GM19397 (cell line): ENCODE results near the gene PTGES2.

Source experiments
- ATAC-seq: cut with Tn5 transposase; IDR thresholded peaks from one replicate; pipeline ENCODE4 v1.9.1; 2021; ENCODE audit warnings: mild to moderate bottlenecking, moderate library complexity; ENCODE audit not compliant: unreplicated experiment

Gene PTGES2

GRCh38 chr9:128153947-128154695 lies 26.6 kb upstream of the PTGES2 start:
- no peak for ATAC-seq

GRCh38 chr9:128153060-128153946 lies 25.8 kb upstream of the PTGES2 start:
- no peak for ATAC-seq

- no peak for ATAC-seq
Measured at GRCh38 chr9:128152133-128153059, 24.9 kb upstream of the PTGES2 start.

DNA sequence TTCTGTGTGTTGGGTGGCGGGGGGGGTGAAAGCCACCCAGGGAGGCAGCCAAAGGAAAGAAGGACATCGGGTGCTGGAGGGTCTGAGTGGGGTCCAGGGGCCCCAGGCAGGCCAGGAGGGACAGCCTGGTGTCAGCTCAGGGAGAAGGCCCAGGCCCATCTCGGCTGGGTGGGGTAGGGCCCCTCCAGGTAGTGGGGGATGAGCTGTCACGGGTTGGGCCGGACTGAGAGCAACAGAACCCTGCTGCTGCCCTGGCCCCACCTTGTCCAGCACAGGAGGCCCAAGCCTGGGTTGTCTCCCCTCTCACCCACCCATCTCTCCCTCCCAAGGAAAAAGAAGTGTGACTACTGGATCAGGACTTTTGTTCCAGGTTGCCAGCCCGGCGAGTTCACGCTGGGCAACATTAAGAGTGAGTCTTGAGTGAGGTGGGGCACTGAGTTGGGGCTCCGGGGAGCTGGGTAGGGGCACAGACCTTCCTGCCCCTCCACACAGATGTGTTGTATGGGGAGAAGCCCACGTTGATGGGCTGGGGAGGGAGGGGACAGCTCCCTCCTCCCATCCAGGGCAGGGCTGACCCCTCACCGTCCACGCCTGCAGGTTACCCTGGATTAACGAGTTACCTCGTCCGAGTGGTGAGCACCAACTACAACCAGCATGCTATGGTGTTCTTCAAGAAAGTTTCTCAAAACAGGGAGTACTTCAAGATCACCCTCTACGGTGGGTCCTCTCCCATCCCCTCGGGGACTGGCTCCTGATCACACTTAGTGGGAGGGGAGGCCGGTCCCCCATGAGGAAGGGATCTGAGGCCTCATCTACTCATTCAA lies 24.0 kb upstream of the PTGES2 start:
- ATAC-seq: no peak

- no peak for ATAC-seq
Measured at GRCh38 chr9:128150594-128151308, 23.2 kb upstream of the PTGES2 start.

DNA sequence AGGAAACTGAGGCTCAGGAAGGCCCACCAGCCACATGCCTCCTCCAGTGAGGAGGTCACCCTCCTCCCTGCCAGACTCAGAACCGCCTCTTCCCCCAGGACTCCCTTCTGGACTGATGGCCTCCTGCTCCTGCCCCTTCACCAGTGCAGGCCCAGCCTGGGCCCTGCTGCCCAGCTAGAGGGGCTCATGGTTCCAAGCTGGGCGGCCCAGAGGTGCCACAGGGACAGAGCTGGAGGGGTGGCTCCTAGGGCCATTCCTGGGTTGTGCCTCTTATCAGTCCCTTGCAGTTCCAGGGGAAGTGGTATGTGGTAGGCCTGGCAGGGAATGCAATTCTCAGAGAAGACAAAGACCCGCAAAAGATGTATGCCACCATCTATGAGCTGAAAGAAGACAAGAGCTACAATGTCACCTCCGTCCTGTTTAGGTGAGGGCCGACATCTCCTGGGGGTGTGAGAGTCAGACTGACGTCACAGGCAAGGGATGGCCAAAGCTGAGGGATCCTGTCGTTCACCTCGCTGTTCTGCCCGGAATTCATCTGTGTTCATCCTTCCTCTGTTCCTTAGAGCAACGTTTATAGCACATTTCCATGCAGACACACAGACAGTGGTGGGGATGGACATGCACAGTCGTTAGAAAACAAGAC lies 22.5 kb upstream of the PTGES2 start:
- ATAC-seq: no peak

- ATAC-seq: no peak
Measured at GRCh38 chr9:128149001-128149701, 21.6 kb upstream of the PTGES2 start, which contains the start of gene LCN2. Gene LCN2 (plus strand): TSS chr9:128149453. CDS start chr9:128149526, 73 bp downstream.

- ATAC-seq: no peak
Measured at GRCh38 chr9:128148509-128149000, 21.0 kb upstream of the PTGES2 start.

DNA sequence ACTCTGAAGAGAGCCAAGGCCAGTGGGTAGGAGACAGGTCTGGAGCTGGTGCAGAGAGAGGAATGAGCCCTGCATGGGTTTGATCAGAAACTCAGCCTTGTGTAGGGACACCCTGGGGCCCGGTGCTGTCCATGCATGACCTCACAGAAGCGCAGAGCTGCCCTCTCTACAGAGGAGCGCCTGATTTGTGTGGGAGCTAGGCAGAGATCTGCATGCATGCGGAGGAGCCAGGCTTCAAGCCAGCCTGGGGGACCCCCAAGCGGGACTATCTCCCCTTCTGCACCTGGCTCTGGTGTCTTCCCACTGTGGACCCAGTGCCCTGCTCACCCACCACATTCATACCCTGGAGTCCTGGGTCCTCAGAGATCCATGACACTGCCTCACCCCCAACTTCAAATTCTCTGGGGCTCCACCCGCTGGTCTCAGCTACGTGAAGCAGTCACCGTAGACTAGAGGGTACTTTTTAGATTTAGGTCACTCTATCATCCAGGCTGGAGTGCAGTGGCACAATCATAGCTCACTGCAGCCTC lies 19.1 kb upstream of the PTGES2 start:
- ATAC-seq: no peak

DNA sequence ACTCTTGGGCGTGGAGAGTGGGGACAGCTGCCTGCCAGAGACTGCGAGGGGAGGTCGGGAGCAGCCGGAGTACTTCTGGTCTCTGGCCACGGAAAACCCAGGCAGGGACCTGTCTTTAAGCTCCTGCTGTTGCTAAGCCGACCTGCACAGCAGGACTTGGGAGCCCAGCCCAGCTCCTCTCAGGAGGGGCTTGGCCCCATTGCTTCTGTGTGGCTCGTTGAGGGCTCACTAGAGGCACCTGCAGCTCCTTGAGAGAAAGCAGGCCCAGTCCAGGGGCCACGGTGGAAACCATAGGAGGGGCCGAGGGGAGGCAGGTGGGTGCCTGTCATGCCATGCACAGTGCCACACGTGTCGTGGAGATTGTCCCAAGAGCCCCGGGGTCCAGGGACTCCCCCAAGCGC lies 18.4 kb upstream of the PTGES2 start:
- no peak for ATAC-seq

- no peak for ATAC-seq
Measured at GRCh38 chr9:128145536-128145935, 18.0 kb upstream of the PTGES2 start.

DNA sequence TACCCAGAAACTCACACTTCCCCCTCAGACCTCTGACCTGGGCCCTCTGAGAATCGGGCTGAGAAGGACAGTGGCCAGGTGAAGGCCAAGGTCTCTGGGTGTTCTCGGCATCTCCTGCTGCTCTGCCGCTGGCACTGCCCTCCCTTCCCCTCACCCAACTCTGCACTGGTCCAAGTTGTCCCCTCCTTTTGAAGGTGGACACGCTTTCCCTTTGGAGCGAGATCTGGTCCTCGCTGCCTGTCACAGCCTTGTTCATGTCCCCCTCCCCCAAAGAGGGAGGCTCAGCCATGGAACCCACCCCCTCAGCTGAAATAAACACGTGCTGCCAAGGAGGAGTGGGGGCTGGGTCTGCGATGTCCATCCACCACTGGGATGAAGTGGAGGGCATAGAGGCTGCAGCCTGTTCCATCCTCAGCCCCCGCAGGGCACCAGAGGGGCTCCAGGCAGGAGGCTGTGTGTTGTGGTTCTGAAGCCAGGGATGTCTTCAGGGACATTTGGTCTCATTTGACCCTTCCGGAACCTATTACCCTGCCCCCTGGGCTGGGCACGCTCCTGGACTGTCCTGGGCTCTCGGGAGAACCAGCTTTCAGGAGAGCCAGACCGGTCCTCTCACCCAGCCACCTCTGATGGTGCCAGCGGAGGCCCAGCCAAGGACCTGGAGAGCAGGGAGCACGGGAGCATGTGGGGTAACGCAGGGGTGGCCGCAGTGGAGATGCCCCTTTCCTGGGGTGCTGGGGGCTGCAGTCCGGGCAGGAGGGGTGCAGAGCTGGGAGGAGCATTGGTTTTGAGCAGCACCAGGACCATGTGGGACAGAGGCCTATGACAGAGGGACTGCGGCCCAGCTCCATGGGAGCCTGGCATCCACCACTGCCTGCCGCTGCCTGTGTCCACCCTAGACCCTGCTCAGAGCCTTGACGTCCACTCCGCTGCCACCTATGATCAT lies 17.0 kb upstream of the PTGES2 start:
- ATAC-seq: no peak

GRCh38 chr9:128143525-128144238 lies 16.2 kb upstream of the PTGES2 start:
- no peak for ATAC-seq

DNA sequence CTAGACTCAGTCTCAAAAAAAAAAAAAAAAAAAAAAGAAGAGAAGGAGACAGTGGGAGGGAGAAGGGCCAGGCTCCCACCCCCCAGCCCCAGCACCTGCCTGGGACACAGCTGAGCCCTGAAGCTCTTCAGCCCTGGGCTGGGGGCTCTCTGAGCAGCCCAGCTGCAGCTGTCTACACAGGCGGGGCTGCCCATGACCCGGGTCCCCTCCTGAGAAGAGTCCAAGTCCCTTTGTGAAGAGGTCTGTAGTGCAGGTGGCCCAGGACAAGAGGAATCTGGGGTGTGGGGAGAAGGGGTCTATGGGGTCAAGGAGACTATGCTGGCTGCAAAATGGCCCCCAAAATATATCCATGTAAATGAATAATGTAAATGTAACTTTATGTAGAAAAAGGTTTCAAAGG lies 15.1 kb upstream of the PTGES2 start:
- ATAC-seq: no peak

GRCh38 chr9:128142061-128142460 lies 14.5 kb upstream of the PTGES2 start:
- no peak for ATAC-seq

DNA sequence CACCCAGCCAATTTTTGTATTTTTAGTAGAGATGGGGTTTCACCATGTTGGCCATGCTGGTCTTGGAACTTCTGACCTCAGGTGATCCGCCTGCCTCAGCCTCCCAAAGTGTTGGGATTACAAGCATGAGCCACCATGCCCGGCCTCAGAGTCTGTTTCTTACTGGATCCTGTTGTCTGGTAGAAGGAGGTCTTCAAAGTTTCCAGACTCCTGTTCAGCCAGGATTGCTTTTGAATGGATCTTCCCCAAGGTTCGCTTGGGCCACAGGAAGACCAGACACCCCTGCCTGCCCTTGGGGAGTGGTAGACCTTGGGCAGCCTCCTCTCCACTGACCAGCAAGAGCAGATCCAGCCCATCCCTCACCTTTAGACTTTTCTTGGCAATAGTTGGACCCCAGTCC lies 14.1 kb upstream of the PTGES2 start:
- ATAC-seq: no peak
